Measurements from ENCODE around the gene ZDHHC18.

DNA sequence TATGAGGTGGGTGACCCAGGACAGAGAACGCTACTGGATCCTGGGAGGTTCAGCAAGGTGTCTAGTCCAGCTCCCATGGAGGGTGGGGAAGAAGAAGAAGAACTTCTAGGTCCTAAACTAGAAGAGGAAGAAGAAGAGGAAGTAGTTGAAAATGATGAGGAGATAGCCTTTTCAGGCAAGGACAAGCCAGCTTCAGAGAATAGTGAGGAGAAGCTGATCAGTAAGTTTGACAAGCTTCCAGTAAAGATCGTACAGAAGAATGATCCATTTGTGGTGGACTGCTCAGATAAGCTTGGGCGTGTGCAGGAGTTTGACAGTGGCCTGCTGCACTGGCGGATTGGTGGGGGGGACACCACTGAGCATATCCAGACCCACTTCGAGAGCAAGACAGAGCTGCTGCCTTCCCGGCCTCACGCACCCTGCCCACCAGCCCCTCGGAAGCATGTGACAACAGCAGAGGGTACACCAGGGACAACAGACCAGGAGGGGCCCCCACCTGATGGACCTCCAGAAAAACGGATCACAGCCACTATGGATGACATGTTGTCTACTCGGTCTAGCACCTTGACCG, 47.3 kb upstream of the ZDHHC18 start:
- TF ChIP-seq EZH2 (optimal IDR thresholded peaks at IDR 0.05; ENCODE audit: low read depth, low read length) (no peak), EZH2phosphoT487 (IDR thresholded peaks at IDR 0.05; ENCODE audit: low read length) (no peak)
- TF ChIP-seq, protein P1, sequence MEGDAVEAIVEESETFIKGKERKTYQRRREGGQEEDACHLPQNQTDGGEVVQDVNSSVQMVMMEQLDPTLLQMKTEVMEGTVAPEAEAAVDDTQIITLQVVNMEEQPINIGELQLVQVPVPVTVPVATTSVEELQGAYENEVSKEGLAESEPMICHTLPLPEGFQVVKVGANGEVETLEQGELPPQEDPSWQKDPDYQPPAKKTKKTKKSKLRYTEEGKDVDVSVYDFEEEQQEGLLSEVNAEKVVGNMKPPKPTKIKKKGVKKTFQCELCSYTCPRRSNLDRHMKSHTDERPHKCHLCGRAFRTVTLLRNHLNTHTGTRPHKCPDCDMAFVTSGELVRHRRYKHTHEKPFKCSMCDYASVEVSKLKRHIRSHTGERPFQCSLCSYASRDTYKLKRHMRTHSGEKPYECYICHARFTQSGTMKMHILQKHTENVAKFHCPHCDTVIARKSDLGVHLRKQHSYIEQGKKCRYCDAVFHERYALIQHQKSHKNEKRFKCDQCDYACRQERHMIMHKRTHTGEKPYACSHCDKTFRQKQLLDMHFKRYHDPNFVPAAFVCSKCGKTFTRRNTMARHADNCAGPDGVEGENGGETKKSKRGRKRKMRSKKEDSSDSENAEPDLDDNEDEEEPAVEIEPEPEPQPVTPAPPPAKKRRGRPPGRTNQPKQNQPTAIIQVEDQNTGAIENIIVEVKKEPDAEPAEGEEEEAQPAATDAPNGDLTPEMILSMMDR (IDR thresholded peaks at IDR 0.05; ENCODE audit: low read length), result no peak
